ENCODE data around the gene ERAS.
"Not testable (repeated sequence)": the region's sequence is repeated elsewhere in the genome, so short reads cannot be mapped to it uniquely, and the experiment has no call there.

Gene ERAS

GRCh38 chrX:48801280-48802088 lies 24.8 kb upstream of the ERAS start, which contains the start of gene HDAC6:
Gene HDAC6, plus strand, starts transcription at chrX:48802067. Its CDS starts 626 bp downstream, at chrX:48802693.
- Histone ChIP-seq H3K9me3 (replicated peaks; ENCODE audit: low read length) (no peaks in the 10 kb centered on the region), H3K9ac (ENCODE audit: low read depth, low read length) (peak within 1 kb of the TSS; percentile 95), H3K4me2 (ENCODE audit: low read length) (peak within 1 kb of the TSS; percentile 86), H3K27me3 (ENCODE audit: control insufficient read depth, insufficient read depth, low read length) (no peaks in the 10 kb centered on the region), H3K36me3 (ENCODE audit: insufficient read depth, low read length) (no peaks in the 10 kb centered on the region), H3K4me1 (ENCODE audit: control insufficient read depth, insufficient read depth, low read length) (peaks cover 5% of the 10 kb centered on the region), H3K4me3 (ENCODE audit: low read length) (peak within 1 kb of the TSS; percentile 87)

DNA sequence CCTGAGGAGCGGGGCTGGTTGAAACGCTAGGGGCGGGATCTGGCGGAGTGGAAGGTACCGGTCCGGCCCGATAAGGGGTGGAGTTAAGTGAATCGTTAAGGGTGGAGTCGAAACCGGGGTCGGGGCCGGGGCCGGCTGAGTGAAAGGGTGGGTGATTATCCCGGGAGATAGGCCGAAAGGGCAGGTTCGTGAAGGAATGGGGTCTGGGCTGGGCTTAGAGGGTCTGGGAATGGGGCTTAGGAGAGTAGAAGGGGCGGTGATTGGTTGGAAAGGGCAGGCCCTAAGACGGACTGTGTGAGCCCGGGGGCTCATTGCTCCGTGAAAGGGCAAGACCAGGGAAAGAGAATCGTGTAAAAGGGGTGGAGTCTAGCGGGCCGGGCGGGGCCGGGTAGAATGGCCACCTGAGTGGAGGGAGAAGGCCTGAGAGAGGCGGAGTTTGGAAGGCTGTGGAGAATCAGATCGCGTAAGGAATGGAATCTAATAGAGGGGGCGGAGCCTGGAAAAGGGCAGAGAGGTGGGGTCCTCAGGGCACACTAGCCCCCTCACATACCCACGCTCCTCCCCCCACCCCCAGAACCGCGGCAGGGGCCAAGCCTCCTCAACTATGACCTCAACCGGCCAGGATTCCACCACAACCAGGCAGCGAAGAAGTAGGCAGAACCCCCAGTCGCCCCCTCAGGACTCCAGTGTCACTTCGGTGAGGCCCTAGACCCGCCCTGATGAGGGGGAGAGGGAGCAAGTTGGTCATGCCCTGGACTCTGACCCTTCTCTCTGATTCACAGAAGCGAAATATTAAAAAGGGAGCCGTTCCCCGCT lies 24.0 kb upstream of the ERAS start:
- H3K4me1 ChIP-seq (ENCODE audit: control insufficient read depth, insufficient read depth, low read length), result peaks cover 5% of the 10 kb centered on the region
- H3K27me3 ChIP-seq (ENCODE audit: control insufficient read depth, insufficient read depth, low read length), result no peaks in the 10 kb centered on the region
- peak overlapping the region; percentile 87 for H3K4me3 ChIP-seq (ENCODE audit: low read length)
- H3K36me3 ChIP-seq (ENCODE audit: insufficient read depth, low read length), result no peaks in the 10 kb centered on the region
- peak overlapping the region; percentile 80 for H3K4me2 ChIP-seq (ENCODE audit: low read length)
- H3K9me3 ChIP-seq (replicated peaks; ENCODE audit: low read length), result no peaks in the 10 kb centered on the region
- peak overlapping the region; percentile 95 for H3K9ac ChIP-seq (ENCODE audit: low read depth, low read length)

DNA sequence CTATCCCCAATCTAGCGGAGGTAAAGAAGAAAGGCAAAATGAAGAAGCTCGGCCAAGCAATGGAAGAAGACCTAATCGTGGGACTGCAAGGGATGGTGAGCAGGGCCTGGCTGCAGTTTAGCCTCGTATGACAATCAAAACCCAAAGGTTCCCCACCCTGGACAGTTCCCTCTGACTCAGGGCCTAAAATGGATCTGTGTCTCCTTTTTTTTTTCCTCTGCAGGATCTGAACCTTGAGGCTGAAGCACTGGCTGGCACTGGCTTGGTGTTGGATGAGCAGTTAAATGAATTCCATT lies 23.5 kb upstream of the ERAS start:
- Histone ChIP-seq H3K4me1 (ENCODE audit: control insufficient read depth, insufficient read depth, low read length) (peaks cover 5% of the 10 kb centered on the region), H3K9me3 (replicated peaks; ENCODE audit: low read length) (no peaks in the 10 kb centered on the region), H3K4me3 (ENCODE audit: low read length) (peak overlapping the region; percentile 87), H3K4me2 (ENCODE audit: low read length) (peak overlapping the region; percentile 80), H3K36me3 (ENCODE audit: insufficient read depth, low read length) (peaks cover 2% of the 10 kb centered on the region), H3K9ac (ENCODE audit: low read depth, low read length) (peak overlapping the region; percentile 95), H3K27me3 (ENCODE audit: control insufficient read depth, insufficient read depth, low read length) (no peaks in the 10 kb centered on the region)

DNA sequence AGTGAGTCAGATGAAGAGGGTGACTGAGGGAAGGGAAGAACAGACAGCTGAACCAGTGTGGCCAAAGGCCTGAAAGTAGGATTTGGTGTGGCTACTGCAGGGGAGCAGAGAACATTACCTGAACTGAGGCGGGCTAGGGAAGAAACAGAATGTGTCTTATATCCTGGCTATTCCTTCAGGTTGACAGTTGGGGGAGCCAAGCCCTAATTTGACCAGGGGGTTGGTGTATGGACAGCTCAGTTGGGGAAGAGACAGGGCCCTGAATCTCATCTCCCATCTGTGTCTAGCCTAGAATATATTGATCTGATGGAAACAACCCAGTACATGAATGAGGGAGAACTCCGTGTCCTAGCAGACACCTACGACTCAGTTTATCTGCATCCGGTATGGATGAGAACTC lies 20.2 kb upstream of the ERAS start:
- Histone ChIP-seq H3K4me2 (ENCODE audit: low read length) (no peak overlapping the region), H3K4me1 (ENCODE audit: control insufficient read depth, insufficient read depth, low read length) (no peaks in the 10 kb centered on the region), H3K4me3 (ENCODE audit: low read length) (no peak overlapping the region), H3K36me3 (ENCODE audit: insufficient read depth, low read length) (peaks cover 4% of the 10 kb centered on the region), H3K9ac (ENCODE audit: low read depth, low read length) (no peak overlapping the region), H3K27me3 (ENCODE audit: control insufficient read depth, insufficient read depth, low read length) (no peaks in the 10 kb centered on the region), H3K9me3 (replicated peaks; ENCODE audit: low read length) (no peaks in the 10 kb centered on the region)

GRCh38 chrX:48813644-48814043 lies 12.7 kb upstream of the ERAS start:
- Histone ChIP-seq H3K9me3 (replicated peaks; ENCODE audit: low read length) (no peaks in the 10 kb centered on the region), H3K36me3 (ENCODE audit: insufficient read depth, low read length) (peaks cover 2% of the 10 kb centered on the region), H3K4me1 (ENCODE audit: control insufficient read depth, insufficient read depth, low read length) (no peaks in the 10 kb centered on the region), H3K27me3 (ENCODE audit: control insufficient read depth, insufficient read depth, low read length) (no peaks in the 10 kb centered on the region), H3K9ac (ENCODE audit: low read depth, low read length) (no peak overlapping the region), H3K4me3 (ENCODE audit: low read length) (no peak overlapping the region), H3K4me2 (ENCODE audit: low read length) (no peak overlapping the region)

DNA sequence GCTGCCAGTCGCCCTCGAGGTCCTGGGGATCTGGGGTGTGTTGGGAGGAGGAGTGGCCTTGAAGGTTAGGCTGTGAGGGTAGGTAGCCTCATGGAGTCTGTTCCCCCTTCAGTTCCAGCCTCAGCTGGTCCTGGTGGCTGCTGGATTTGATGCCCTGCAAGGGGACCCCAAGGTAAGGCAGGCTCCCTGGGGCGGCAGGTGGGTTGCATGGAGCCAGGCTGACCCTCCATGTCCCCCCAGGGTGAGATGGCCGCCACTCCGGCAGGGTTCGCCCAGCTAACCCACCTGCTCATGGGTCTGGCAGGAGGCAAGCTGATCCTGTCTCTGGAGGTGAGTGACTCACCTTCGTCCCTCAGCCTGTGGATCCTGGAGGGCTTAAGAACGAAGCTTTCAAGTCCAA lies 11.6 kb upstream of the ERAS start:
- H3K4me3 ChIP-seq (ENCODE audit: low read length), result no peak overlapping the region
- H3K36me3 ChIP-seq (ENCODE audit: insufficient read depth, low read length), result peaks cover 3% of the 10 kb centered on the region
- H3K9me3 ChIP-seq (replicated peaks; ENCODE audit: low read length), result no peaks in the 10 kb centered on the region
- H3K4me1 ChIP-seq (ENCODE audit: control insufficient read depth, insufficient read depth, low read length), result no peaks in the 10 kb centered on the region
- no peaks in the 10 kb centered on the region for H3K27me3 ChIP-seq (ENCODE audit: control insufficient read depth, insufficient read depth, low read length)
- H3K4me2 ChIP-seq (ENCODE audit: low read length), result no peak overlapping the region
- no peak overlapping the region for H3K9ac ChIP-seq (ENCODE audit: low read depth, low read length)

GRCh38 chrX:48815266-48815665 lies 11.0 kb upstream of the ERAS start:
- no peaks in the 10 kb centered on the region for H3K9me3 ChIP-seq (replicated peaks; ENCODE audit: low read length)
- H3K27me3 ChIP-seq (ENCODE audit: control insufficient read depth, insufficient read depth, low read length), result no peaks in the 10 kb centered on the region
- H3K9ac ChIP-seq (ENCODE audit: low read depth, low read length), result no peak overlapping the region
- peaks cover 3% of the 10 kb centered on the region for H3K36me3 ChIP-seq (ENCODE audit: insufficient read depth, low read length)
- H3K4me2 ChIP-seq (ENCODE audit: low read length), result no peak overlapping the region
- H3K4me1 ChIP-seq (ENCODE audit: control insufficient read depth, insufficient read depth, low read length), result no peaks in the 10 kb centered on the region
- H3K4me3 ChIP-seq (ENCODE audit: low read length), result no peak overlapping the region

DNA sequence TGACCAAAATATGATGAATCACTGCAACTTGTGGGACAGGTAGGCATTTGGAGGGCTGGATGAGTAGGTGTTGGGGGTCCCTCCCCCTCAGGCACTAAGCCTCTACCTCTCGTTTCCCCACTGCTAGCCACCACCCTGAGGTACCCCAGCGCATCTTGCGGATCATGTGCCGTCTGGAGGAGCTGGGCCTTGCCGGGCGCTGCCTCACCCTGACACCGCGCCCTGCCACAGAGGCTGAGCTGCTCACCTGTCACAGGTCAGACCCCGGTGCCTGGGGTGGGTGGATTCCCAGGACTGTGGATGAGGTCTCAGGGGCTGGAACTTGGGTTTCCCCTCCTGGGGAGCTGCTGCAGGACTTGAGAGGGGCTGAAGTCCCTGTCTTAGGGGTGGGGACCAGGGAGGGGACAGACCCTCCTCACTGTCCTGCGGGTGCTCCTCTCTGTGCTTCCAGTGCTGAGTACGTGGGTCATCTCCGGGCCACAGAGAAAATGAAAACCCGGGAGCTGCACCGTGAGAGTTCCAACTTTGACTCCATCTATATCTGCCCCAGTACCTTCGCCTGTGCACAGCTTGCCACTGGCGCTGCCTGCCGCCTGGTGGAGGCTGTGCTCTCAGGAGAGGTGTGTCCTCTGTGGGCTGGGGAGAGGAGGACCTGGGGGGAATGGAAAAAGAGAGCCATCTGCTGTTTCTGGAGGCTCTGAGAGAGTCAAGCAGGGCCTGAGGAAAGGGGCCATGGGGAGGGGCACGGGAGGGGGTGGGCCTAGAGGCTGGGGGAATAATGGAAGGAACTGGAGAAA lies 10.1 kb upstream of the ERAS start:
- Histone ChIP-seq H3K9ac (ENCODE audit: low read depth, low read length) (no peak overlapping the region), H3K27me3 (ENCODE audit: control insufficient read depth, insufficient read depth, low read length) (no peaks in the 10 kb centered on the region), H3K36me3 (ENCODE audit: insufficient read depth, low read length) (peaks cover 3% of the 10 kb centered on the region), H3K4me2 (ENCODE audit: low read length) (no peak overlapping the region), H3K9me3 (replicated peaks; ENCODE audit: low read length) (no peaks in the 10 kb centered on the region), H3K4me3 (ENCODE audit: low read length) (no peak overlapping the region), H3K4me1 (ENCODE audit: control insufficient read depth, insufficient read depth, low read length) (no peaks in the 10 kb centered on the region)

- Histone ChIP-seq H3K27me3 (ENCODE audit: control insufficient read depth, insufficient read depth, low read length) (no peaks in the 10 kb centered on the region), H3K4me3 (ENCODE audit: low read length) (no peak overlapping the region), H3K4me2 (ENCODE audit: low read length) (no peak overlapping the region), H3K9me3 (replicated peaks; ENCODE audit: low read length) (no peaks in the 10 kb centered on the region), H3K36me3 (ENCODE audit: insufficient read depth, low read length) (peaks cover 3% of the 10 kb centered on the region), H3K9ac (ENCODE audit: low read depth, low read length) (no peak overlapping the region), H3K4me1 (ENCODE audit: control insufficient read depth, insufficient read depth, low read length) (no peaks in the 10 kb centered on the region)
Measured at GRCh38 chrX:48818098-48818497, 8.2 kb upstream of the ERAS start.

- Histone ChIP-seq H3K9me3 (replicated peaks; ENCODE audit: low read length) (no peaks in the 10 kb centered on the region), H3K4me1 (ENCODE audit: control insufficient read depth, insufficient read depth, low read length) (no peaks in the 10 kb centered on the region), H3K27me3 (ENCODE audit: control insufficient read depth, insufficient read depth, low read length) (no peaks in the 10 kb centered on the region), H3K4me2 (ENCODE audit: low read length) (no peak overlapping the region), H3K9ac (ENCODE audit: low read depth, low read length) (no peak overlapping the region), H3K4me3 (ENCODE audit: low read length) (no peak overlapping the region), H3K36me3 (ENCODE audit: insufficient read depth, low read length) (peaks cover 7% of the 10 kb centered on the region)
Measured at GRCh38 chrX:48818866-48819265, 7.4 kb upstream of the ERAS start.

GRCh38 chrX:48819394-48819793 lies 6.9 kb upstream of the ERAS start:
- H3K4me3 ChIP-seq (ENCODE audit: low read length); H3K27me3 ChIP-seq (ENCODE audit: control insufficient read depth, insufficient read depth, low read length); H3K4me1 ChIP-seq (ENCODE audit: control insufficient read depth, insufficient read depth, low read length); H3K4me2 ChIP-seq (ENCODE audit: low read length); H3K9ac ChIP-seq (ENCODE audit: low read depth, low read length); H3K36me3 ChIP-seq (ENCODE audit: insufficient read depth, low read length); H3K9me3 ChIP-seq (replicated peaks; ENCODE audit: low read length): not testable (repeated sequence)

Measured in skeletal muscle satellite cell (primary cell).